HEK293 (cell line): ENCODE results near the gene PHRF1.

ENCODE experiments used
- CTCF ChIA-PET: fragments of 350-600 bp; formaldehyde crosslinking; extraction: SDS; loops from one replicate; lab custom pipeline; 2021; ENCODE audit warnings: antibody characterized with exemption; lab: Yijun Ruan, JAX
- POLR2A ChIA-PET: fragments of 300-600 bp; formaldehyde crosslinking; extraction: SDS; loops from one replicate; lab custom pipeline; 2020; ENCODE audit warnings: antibody characterized with exemption, inconsistent platforms; lab: Yijun Ruan, JAX
- H3K27ac ChIP-seq: fragments of 200-500 bp; sonication (Bioruptor generic); 2 replicates; pipeline ENCODE4 v1.5.1; 2014; ENCODE audit warnings: low read depth, low read length, control low read depth, inconsistent platforms; ENCODE audit errors: extremely low read depth
- H3K36me3 ChIP-seq, 2 experiments: fragments of 200-500 bp in 1 of 2; sonication (Bioruptor generic) in 1 of 2; 1 replicate in 1 of 2; 2 replicates in 1 of 2; pipeline ENCODE4 v1.5.1; 2014 to 2017; ENCODE audit warnings: inconsistent platforms in 2 of 2, low read length in 2 of 2; ENCODE audit not compliant: control insufficient read depth in 2 of 2, insufficient read depth in 1 of 2
- H3K4me1 ChIP-seq: fragments of 200-500 bp; sonication (Bioruptor generic); 2 replicates; pipeline ENCODE4 v1.5.1; 2014; ENCODE audit warnings: mild to moderate bottlenecking, low read length, inconsistent platforms; ENCODE audit not compliant: control insufficient read depth, insufficient read depth
- H3K4me3 ChIP-seq: 2 replicates; pipeline ENCODE4 v1.5.1; 2011; ENCODE audit warnings: low read depth, mild to moderate bottlenecking, control low read depth, low read length, moderate library complexity
- H3K9me3 ChIP-seq: fragments of 200-500 bp; sonication (Bioruptor generic); 2 replicates; pipeline ENCODE4 v1.5.1; 2014; ENCODE audit warnings: low read depth, low read length, inconsistent platforms; ENCODE audit not compliant: control insufficient read depth, insufficient read depth
- BCL11B ChIP-seq: fragments of 450-650 bp; formaldehyde crosslinking; IDR thresholded peaks from 2 replicates; pipeline ENCODE4 v1.5.1; 2016; ENCODE audit warnings: low read depth, missing biosample characterization, missing genetic modification characterization
- GFI1B ChIP-seq: fragments of 450-650 bp; formaldehyde crosslinking; IDR thresholded peaks from 2 replicates; pipeline ENCODE4 v1.5.1; 2016; ENCODE audit warnings: missing biosample characterization, missing genetic modification characterization
- GLIS2 ChIP-seq: fragments of 450-650 bp; formaldehyde crosslinking; IDR thresholded peaks from 2 replicates; pipeline ENCODE4 v1.5.1; 2016; ENCODE audit warnings: missing biosample characterization, missing genetic modification characterization
- PATZ1 ChIP-seq: fragments of 450-650 bp; formaldehyde crosslinking; IDR thresholded peaks from 2 replicates; pipeline ENCODE4 v1.5.1; 2016; ENCODE audit warnings: missing biosample characterization, missing genetic modification characterization
- ZBTB6 ChIP-seq: fragments of 450-650 bp; formaldehyde crosslinking; IDR thresholded peaks from 2 replicates; pipeline ENCODE4 v1.5.1; 2017; ENCODE audit warnings: missing biosample characterization, missing genetic modification characterization
- ZNF155 ChIP-seq: fragments of 450-650 bp; formaldehyde crosslinking; IDR thresholded peaks from 2 replicates; pipeline ENCODE4 v1.5.1; 2016; ENCODE audit warnings: missing biosample characterization, missing genetic modification characterization
- ZNF157 ChIP-seq: fragments of 450-650 bp; formaldehyde crosslinking; IDR thresholded peaks from 2 replicates; pipeline ENCODE4 v1.5.1; 2016; ENCODE audit warnings: missing biosample characterization, missing genetic modification characterization
- ZNF16 ChIP-seq: fragments of 450-650 bp; formaldehyde crosslinking; IDR thresholded peaks from 2 replicates; pipeline ENCODE4 v1.5.1; 2016; ENCODE audit warnings: low read depth, missing biosample characterization, missing genetic modification characterization
- ZNF302 ChIP-seq: fragments of 450-650 bp; formaldehyde crosslinking; IDR thresholded peaks from 2 replicates; pipeline ENCODE4 v1.5.1; 2016; ENCODE audit warnings: missing biosample characterization, missing genetic modification characterization, low read depth
- ZNF362 ChIP-seq: fragments of 450-650 bp; formaldehyde crosslinking; IDR thresholded peaks from 2 replicates; pipeline ENCODE4 v1.5.1; 2016; ENCODE audit warnings: missing biosample characterization, missing genetic modification characterization
- ZNF48 ChIP-seq: fragments of 450-650 bp; formaldehyde crosslinking; IDR thresholded peaks from 2 replicates; pipeline ENCODE4 v1.5.1; 2016; ENCODE audit warnings: missing biosample characterization, missing genetic modification characterization
- ZNF488 ChIP-seq: fragments of 450-650 bp; formaldehyde crosslinking; IDR thresholded peaks from 2 replicates; pipeline ENCODE4 v1.5.1; 2016; ENCODE audit warnings: missing biosample characterization, missing genetic modification characterization
- ZNF610 ChIP-seq: fragments of 450-650 bp; formaldehyde crosslinking; IDR thresholded peaks from 2 replicates; pipeline ENCODE4 v1.5.1; 2016; ENCODE audit warnings: missing biosample characterization, missing genetic modification characterization, borderline replicate concordance
- ZNF707 ChIP-seq: fragments of 450-650 bp; formaldehyde crosslinking; IDR thresholded peaks from 2 replicates; pipeline ENCODE4 v1.5.1; 2016; ENCODE audit warnings: missing biosample characterization, missing genetic modification characterization
- ZNF777 ChIP-seq: fragments of 450-650 bp; formaldehyde crosslinking; IDR thresholded peaks from 2 replicates; pipeline ENCODE4 v1.5.1; 2017; ENCODE audit warnings: missing biosample characterization, missing genetic modification characterization, borderline replicate concordance
- ZNF791 ChIP-seq: fragments of 450-650 bp; formaldehyde crosslinking; IDR thresholded peaks from 2 replicates; pipeline ENCODE4 v1.5.1; 2016; ENCODE audit warnings: missing biosample characterization, missing genetic modification characterization
- ZNF830 ChIP-seq: fragments of 450-650 bp; IDR thresholded peaks from 2 replicates; pipeline ENCODE4 v1.5.0; 2018; ENCODE audit warnings: missing biosample characterization, missing genetic modification characterization, low read depth, mild to moderate bottlenecking, moderate library complexity
- TF ChIP-seq, protein P1 (sequence below): fragments of 450-650 bp; formaldehyde crosslinking; IDR thresholded peaks from 2 replicates; pipeline ENCODE4 v1.5.1; 2016; ENCODE audit warnings: missing biosample characterization, missing genetic modification characterization, borderline replicate concordance

PHRF1 gene

GRCh38 chr11:550746-551085 is 25.6 kb upstream of the PHRF1 start:
- no peaks in the 10 kb centered on the region for H3K9me3 ChIP-seq
- no peaks in the 10 kb centered on the region for H3K36me3 ChIP-seq
- no peak overlapping the region for H3K4me3 ChIP-seq
- ChIA-PET CTCF (no interaction called here), POLR2A (interaction anchor here (1.0 kb wide), 1 partner anchor 11 kb away, joined by 3 read pairs; no protein-coding TSS in a partner anchor)
- no peaks in the 10 kb centered on the region for H3K4me1 ChIP-seq
- TF ChIP-seq ZNF777 (tag by site-specific recombination) (no peak), ZNF16 (tag by site-specific recombination) (no peak), ZNF362 (no peak)
- H3K27ac ChIP-seq, result no peak overlapping the region

- ChIA-PET CTCF (no interaction called here), POLR2A (interaction anchor here (1.0 kb wide), 1 partner anchor 11 kb away, joined by 3 read pairs; no protein-coding TSS in a partner anchor)
Observed at GRCh38 chr11:551131-551530, 25.1 kb upstream of the PHRF1 start.

GRCh38 chr11:551596-551995 is 24.7 kb upstream of the PHRF1 start:
- TF ChIP-seq ZNF302 (tag by site-specific recombination) (no peak), ZNF707 (tag by site-specific recombination) (no peak), GLIS2 (tag by site-specific recombination) (0 out of 2 replicates have a peak, but pooled peaks have one; percentile 29)
- POLR2A ChIA-PET, result interaction anchor here (0.6 to 1.0 kb wide), 2 partner anchors 9 to 10 kb away, joined by 3 to 5 read pairs; no protein-coding TSS in a partner anchor
- CTCF ChIA-PET, result no interaction called here
- Histone ChIP-seq H3K27ac (no peak overlapping the region), H3K36me3 (no peaks in the 10 kb centered on the region), H3K4me3 (no peak overlapping the region), H3K9me3 (no peaks in the 10 kb centered on the region), H3K4me1 (no peaks in the 10 kb centered on the region)

More at GRCh38 chr11:551131-551530, 25.1 kb upstream of the PHRF1 start:
- no peaks in the 10 kb centered on the region for H3K9me3 ChIP-seq
- no peak overlapping the region for H3K4me3 ChIP-seq
- no peaks in the 10 kb centered on the region for H3K36me3 ChIP-seq
- H3K27ac ChIP-seq, result no peak overlapping the region
- H3K4me1 ChIP-seq, result no peaks in the 10 kb centered on the region
- TF ChIP-seq ZNF155 (tag by site-specific recombination), result no peak

DNA sequence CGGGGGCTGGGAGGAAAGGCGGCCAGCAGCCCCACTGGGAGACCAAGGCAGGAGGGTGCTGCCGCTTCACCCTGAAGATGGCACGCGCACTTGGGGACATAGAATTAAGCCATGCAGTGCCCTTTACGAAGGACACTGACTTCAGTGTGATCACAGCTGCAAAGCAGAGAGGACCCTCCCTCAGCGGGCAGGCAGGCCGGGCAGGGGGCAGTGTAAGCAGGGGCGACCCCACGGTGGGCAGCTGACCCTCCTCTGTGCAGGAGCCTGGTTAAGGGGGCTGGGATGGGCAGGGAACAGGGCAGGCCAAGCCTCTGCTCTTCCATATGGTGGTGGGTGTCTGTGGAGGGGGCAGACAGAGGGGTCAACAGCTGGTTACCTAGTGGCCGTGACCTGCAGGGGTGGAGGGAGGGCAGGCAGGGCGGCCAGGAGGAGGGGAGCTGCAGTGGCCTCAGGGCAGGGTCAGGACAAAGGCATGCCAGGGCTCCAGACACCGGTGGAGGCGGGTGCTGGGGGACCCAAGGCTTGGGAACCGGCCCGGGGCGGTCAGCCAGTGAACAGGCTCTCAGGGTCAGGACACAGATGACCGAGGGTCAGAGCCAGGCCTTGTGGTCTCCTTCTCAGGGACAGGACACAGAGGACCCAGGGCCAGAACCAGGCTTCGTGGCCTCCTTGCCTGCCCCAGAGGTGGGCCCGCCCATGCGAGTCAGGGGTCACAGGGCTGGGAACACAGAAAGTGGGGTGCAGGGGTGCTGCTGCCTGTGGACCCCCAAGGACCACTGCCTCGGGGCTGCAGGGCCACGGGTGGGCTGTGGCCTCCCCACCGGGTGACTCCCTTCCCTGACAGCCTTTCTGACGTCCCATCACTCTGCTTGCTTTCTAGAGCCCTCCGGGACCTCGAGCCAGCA is 22.9 kb upstream of the PHRF1 start:
- no peak overlapping the region for H3K27ac ChIP-seq
- POLR2A ChIA-PET, result interaction anchor here (0.5 to 0.8 kb wide), 3 partner anchors 10 to 60 kb away, joined by 3 to 5 read pairs (median 3); no protein-coding TSS in a partner anchor
- H3K9me3 ChIP-seq, result no peaks in the 10 kb centered on the region
- H3K4me3 ChIP-seq, result no peak overlapping the region
- H3K4me1 ChIP-seq, result no peaks in the 10 kb centered on the region
- CTCF ChIA-PET, result interaction anchor here (0.5 to 2.8 kb wide), 6 partner anchors 9 to 313 kb away, joined by 3 to 11 read pairs (median 4); no protein-coding TSS in a partner anchor
- H3K36me3 ChIP-seq, result no peaks in the 10 kb centered on the region
- TF ChIP-seq ZNF610, result no peak
- TF ChIP-seq ZNF830 (tag by site-specific recombination), result no peak
- no peak for TF ChIP-seq GFI1B
- no peak for TF ChIP-seq ZNF48 (tag by site-specific recombination)
- no peak for TF ChIP-seq ZNF488 (tag by site-specific recombination)
- 0 out of 2 replicates have a peak, but pooled peaks have one; percentile 39 for TF ChIP-seq ZBTB6 (tag by site-specific recombination)
- TF ChIP-seq, protein P1, sequence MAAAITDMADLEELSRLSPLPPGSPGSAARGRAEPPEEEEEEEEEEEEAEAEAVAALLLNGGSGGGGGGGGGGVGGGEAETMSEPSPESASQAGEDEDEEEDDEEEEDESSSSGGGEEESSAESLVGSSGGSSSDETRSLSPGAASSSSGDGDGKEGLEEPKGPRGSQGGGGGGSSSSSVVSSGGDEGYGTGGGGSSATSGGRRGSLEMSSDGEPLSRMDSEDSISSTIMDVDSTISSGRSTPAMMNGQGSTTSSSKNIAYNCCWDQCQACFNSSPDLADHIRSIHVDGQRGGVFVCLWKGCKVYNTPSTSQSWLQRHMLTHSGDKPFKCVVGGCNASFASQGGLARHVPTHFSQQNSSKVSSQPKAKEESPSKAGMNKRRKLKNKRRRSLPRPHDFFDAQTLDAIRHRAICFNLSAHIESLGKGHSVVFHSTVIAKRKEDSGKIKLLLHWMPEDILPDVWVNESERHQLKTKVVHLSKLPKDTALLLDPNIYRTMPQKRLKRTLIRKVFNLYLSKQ (tag by site-specific recombination), result no peak
- no peak for TF ChIP-seq ZNF791 (tag by site-specific recombination)
- TF ChIP-seq ZNF157 (tag by site-specific recombination), result no peak
- TF ChIP-seq BCL11B (tag by site-specific recombination), result peak; percentile 35; the same call in 1 of the 2 replicates
- no peak for TF ChIP-seq PATZ1 (tag by site-specific recombination)
